Measurements from ENCODE around the gene CACFD1. TPM values are rescaled to one million over a fixed set of nuclear protein-coding genes. Genes with fewer than 3 reads are reported as not detected.

CACFD1 gene
- total and polyA plus RNA-seq, 9 of the 15 experiments (the other 6 are each of a cell fraction or from before 2014, with no cell fraction given): 0.11 to 1.4 (median 1.1) TPM; not detected in 2

GRCh38 chr9:133473743-133474142, 14.0 kb downstream of the CACFD1 start:
- Histone ChIP-seq H3K9me1 (ENCODE audit: control insufficient read depth, insufficient read depth, low read length) (no peaks in the 10 kb centered on the region), H3K4me1 (replicated peaks in 1 of 2; ENCODE audit: control insufficient read depth in 2 of 2, insufficient read depth in 2 of 2, low read length in 2 of 2) (peaks cover 0 to 52% of the 10 kb centered on the region in 2 experiments; a peak in 3 of 5 replicates), H3K4me3 (no peak overlapping the region), H3K27ac (ENCODE audit: extremely low read depth, low read depth, low read length) (no peak overlapping the region), H3K9me3 (replicated peaks; ENCODE audit: control insufficient read depth, insufficient read depth, low read depth, low read length) (no peaks in the 10 kb centered on the region), H3K79me2 (ENCODE audit: control insufficient read depth, insufficient read depth, low read length) (no peaks in the 10 kb centered on the region), H3K36me3 (ENCODE audit: control insufficient read depth, insufficient read depth, low read length) (no peaks in the 10 kb centered on the region), H3K9ac (ENCODE audit: insufficient read depth in 1 of 2, low read depth in 2 of 2, low read length in 2 of 2) (no peak overlapping the region), H3K4me2 (ENCODE audit: insufficient read depth, low read length) (no peak overlapping the region), H3K27me3 (ENCODE audit: control insufficient read depth in 2 of 2, insufficient read depth in 2 of 2, low read length in 2 of 2) (peaks cover 7 to 66% of the 10 kb centered on the region in 2 experiments; a peak in 3 of 5 replicates), H2AFZ (ENCODE audit: low read depth, low read length) (no peak overlapping the region), H4K20me1 (replicated peaks; ENCODE audit: control insufficient read depth, insufficient read depth, low read length) (peaks cover 19% of the 10 kb centered on the region)
- ATAC-seq (no peak), FAIRE-seq (no peak), DNase-seq (ENCODE audit: extremely low read depth in 1 of 4, low spot score in 3 of 4) (no peak)
- CTCF ChIA-PET (ENCODE audit: low intra/inter-chr PET ratio): no interaction called here
- intact Hi-C loops (cut with micrococcal nuclease): no loop called here
- no TSS peak for BruUV-seq (replicated peaks)
- 35% methylated on average over 16 of the region's 20 CpGs for WGBS (ENCODE audit: insufficient coverage, low coverage, missing lambda C conversion rate)
- POLR2A ChIA-PET: no interaction called here
- in situ Hi-C loops (cut with MboI): no loop called here
- TF ChIP-seq GTF2B (IDR thresholded peaks at IDR 0.05; ENCODE audit: extremely low read depth, insufficient read length) (no peak), SAFB2 (IDR thresholded peaks at IDR 0.05; ENCODE audit: borderline replicate concordance, low read depth, low read length, severe bottlenecking) (no peak), ZNF316 (IDR thresholded peaks at IDR 0.05) (peak; percentile 75), SNRNP70 (optimal IDR thresholded peaks at IDR 0.05; ENCODE audit: low read depth, low read length) (no peak)

DNA sequence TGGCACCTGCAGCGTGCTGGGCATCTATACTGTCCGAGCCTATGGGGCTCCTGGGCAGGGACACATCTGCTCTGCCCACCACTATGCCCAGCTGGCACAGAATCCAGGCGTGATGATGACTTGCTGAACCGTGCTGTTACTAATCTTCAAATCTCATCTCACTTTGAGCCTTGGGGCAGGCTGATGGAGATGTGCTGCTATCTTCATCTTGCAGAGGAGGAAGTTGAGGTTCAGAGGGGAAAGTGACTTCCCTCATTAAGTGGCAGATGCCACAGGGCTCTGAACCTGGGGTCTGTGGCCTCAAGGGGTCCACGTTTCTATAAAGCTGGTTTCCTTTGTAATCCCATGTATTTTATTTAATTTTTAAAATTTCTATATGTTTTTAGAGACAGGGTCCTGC, 14.4 kb downstream of the CACFD1 start:
- Histone ChIP-seq H3K4me2 (ENCODE audit: insufficient read depth, low read length) (no peak overlapping the region), H3K4me3 (no peak overlapping the region), H3K27ac (ENCODE audit: extremely low read depth, low read depth, low read length) (no peak overlapping the region), H3K9me1 (ENCODE audit: control insufficient read depth, insufficient read depth, low read length) (no peaks in the 10 kb centered on the region), H4K20me1 (replicated peaks; ENCODE audit: control insufficient read depth, insufficient read depth, low read length) (peaks cover 19% of the 10 kb centered on the region), H3K79me2 (ENCODE audit: control insufficient read depth, insufficient read depth, low read length) (no peaks in the 10 kb centered on the region), H3K4me1 (replicated peaks in 1 of 2; ENCODE audit: control insufficient read depth in 2 of 2, insufficient read depth in 2 of 2, low read length in 2 of 2) (peaks cover 0 to 52% of the 10 kb centered on the region in 2 experiments; a peak in 3 of 5 replicates), H3K27me3 (ENCODE audit: control insufficient read depth in 2 of 2, insufficient read depth in 2 of 2, low read length in 2 of 2) (peaks cover 7 to 63% of the 10 kb centered on the region in 2 experiments; a peak in 4 of 5 replicates), H3K9me3 (replicated peaks; ENCODE audit: control insufficient read depth, insufficient read depth, low read depth, low read length) (no peaks in the 10 kb centered on the region), H2AFZ (ENCODE audit: low read depth, low read length) (no peak overlapping the region), H3K9ac (ENCODE audit: insufficient read depth in 1 of 2, low read depth in 2 of 2, low read length in 2 of 2) (no peak overlapping the region), H3K36me3 (ENCODE audit: control insufficient read depth, insufficient read depth, low read length) (no peaks in the 10 kb centered on the region)
- ChIA-PET POLR2A (no interaction called here), CTCF (ENCODE audit: low intra/inter-chr PET ratio) (no interaction called here)
- intact Hi-C loops (cut with micrococcal nuclease): no loop called here
- in situ Hi-C loops (cut with MboI): no loop called here
- FAIRE-seq (no peak), ATAC-seq (no peak), DNase-seq (ENCODE audit: extremely low read depth in 1 of 4, low spot score in 3 of 4) (no peak)
- TF ChIP-seq DNMT1 (IDR thresholded peaks at IDR 0.05) (no peak), CTBP1 (IDR thresholded peaks at IDR 0.05; ENCODE audit: borderline replicate concordance) (peak; percentile 23; the same call in 1 of the 2 replicates), TCF3 (CRISPR knock-in tag; IDR thresholded peaks at IDR 0.05) (0 out of 2 replicates have a peak, but pooled peaks have one; percentile 13)
- no TSS peak for BruUV-seq (replicated peaks)
- 19% methylated on average over 5 of the region's 5 CpGs for WGBS (ENCODE audit: insufficient coverage, low coverage, missing lambda C conversion rate)
